GM20000 (cell line): Measurements from ENCODE around the gene CAPN15.

Experiments used
- DNase-seq: peaks from one replicate; pipeline ENCODE4 v3.0.0; 2012; ENCODE audit warnings: low spot score
- TF ChIP-seq, protein P1 (sequence below): IDR thresholded peaks from 2 replicates; pipeline ENCODE4 v1.5.1; 2012; ENCODE audit warnings: mild to moderate bottlenecking, control low read depth; ENCODE audit errors: extremely low read depth, missing control alignments

The CAPN15 gene

DNA sequence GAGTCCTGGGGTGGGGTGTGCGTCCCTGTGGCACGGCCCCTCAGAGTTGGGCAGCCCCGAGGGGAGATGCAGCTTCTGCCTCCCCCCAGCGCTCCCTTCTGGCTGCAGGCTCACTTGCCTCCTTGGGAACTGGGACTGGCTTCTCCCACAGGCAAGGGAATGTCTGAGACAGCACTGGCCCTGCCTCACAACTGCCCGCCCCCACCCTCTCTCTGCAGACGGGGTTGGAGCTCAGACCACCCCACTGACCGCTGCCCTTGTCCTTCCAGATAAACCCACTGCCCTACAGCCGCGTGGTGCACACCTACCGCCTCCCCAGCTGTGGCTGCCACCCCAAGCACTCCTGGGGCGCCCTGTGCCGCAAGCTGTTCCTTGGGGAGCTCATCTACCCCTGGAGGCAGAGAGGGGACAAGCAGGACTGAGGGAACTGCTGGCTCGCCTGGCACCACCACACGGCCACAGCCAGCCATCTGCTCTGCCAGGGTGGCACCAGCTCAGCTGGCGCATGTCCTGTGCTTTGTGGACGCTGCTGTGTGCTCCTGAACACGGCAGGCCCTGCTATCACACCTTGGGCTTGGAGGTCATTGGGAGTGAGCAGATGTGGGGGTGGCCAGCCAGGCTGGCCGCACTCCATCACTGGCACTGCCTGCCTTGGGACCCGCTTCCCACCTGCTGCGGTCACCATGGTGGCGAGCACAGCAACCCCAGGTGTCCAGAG is 55.3 kb downstream of the CAPN15 start:
- TF ChIP-seq, protein P1, sequence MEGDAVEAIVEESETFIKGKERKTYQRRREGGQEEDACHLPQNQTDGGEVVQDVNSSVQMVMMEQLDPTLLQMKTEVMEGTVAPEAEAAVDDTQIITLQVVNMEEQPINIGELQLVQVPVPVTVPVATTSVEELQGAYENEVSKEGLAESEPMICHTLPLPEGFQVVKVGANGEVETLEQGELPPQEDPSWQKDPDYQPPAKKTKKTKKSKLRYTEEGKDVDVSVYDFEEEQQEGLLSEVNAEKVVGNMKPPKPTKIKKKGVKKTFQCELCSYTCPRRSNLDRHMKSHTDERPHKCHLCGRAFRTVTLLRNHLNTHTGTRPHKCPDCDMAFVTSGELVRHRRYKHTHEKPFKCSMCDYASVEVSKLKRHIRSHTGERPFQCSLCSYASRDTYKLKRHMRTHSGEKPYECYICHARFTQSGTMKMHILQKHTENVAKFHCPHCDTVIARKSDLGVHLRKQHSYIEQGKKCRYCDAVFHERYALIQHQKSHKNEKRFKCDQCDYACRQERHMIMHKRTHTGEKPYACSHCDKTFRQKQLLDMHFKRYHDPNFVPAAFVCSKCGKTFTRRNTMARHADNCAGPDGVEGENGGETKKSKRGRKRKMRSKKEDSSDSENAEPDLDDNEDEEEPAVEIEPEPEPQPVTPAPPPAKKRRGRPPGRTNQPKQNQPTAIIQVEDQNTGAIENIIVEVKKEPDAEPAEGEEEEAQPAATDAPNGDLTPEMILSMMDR: no peak
- DNase-seq: no peak

DNA sequence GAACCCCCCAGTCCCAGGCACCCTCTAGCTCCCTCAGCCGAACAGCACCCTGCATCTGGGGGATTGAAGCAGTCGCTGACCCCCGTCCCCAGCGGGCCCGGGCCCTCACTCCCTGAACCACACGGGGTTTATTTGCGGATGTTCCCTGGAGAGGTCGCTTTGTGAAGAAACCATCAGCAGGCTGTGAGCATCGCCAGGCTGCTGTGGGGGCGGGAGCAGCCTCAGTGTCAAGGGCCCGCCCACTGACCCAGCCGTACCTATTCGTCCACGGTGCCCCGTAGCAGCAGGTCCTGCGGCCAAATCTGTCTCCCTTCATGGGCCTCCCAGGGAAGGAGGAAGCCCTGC is 55.9 kb downstream of the CAPN15 start:
- no peak for DNase-seq

DNA sequence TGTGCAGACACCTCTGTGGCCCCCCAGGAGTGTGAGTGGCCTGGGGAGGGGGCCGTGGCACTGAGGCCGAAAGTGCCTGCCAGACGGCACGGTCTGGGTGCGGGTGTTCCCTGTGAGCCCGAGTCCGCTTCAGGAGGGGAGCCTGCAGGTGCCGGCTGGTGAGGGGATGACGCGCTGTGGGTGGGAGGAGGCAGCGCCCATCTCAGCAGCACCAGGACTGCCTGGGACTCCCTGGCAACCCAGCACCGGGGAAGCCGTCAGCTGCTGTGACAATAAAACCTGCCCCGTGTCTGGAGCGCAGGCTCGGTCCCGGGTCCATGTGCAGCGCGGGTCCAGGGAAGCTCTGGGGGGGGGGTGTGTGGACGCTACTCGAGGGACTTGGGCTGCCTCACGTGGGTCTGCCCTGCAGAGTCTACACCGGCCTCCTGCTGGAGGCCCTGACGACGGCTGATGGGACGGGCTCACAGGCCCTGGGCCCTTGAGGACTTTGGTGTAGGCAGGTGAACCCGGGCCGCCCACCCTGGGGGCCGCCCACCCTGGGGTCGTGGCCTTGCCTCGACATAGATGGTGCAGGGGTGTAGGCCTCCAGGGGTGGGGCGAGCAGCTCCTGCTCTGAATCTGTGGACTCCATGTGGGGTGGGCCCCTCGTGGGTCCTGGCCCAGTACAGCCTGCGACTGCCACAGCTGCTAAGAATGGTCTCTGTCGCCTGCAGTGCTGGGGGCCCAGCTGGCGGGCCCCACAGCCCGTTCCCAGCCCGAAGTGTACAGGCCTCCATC is 56.5 kb downstream of the CAPN15 start:
- TF ChIP-seq, protein P1: no peak
- DNase-seq: no peak

More for the DNA sequence above, 55.9 kb downstream of the CAPN15 start:
- TF ChIP-seq, protein P1: no peak

DNA sequence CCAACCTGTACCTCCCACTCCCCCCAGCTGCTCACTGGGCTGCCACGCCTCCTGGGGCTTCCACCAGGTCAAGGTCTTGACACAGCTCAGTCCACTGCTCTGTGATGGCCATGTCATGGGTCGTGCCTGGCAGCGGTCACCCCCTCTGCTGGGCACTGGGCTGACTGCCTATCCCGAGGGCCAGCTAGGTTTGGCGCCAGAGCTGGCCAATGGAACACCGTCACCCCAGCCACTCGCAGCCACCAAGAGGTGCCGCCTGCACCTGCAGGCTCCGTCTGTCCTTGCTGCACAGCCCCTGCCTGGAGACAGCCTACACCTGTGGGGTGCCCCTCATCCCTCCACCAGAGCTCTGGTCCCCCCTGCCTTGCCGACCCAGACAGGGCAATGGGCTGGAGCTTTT is 57.8 kb downstream of the CAPN15 start:
- TF ChIP-seq, protein P1: no peak

DNA sequence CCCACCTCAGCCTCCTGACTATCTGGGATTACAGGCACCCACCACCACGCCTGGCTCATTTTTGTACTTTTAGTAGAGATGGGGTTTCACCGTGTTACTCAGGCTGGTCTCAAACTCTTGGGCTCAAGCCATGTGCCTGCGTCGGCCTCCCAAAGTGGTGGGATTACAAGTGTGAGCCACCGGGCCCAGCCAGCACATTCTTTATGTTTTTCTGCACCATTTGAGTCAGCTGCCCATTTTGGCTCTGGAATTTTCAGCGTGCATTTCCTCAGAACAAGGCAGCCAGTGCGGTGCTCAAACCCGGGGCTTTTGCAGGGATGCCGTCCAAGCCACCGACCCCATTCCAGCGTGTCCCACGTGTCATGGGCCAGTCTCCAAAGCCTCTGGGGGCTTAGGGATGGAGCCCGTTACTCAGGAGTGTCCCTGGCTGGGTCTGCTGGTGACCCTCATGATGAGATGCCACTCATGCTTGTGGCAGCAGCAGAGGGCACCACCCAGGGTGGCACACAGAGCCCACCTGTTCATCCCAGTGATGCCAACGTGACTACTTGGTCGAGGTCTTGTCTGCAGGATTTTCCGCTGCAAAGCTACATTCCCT is 58.6 kb downstream of the CAPN15 start:
- TF ChIP-seq, protein P1: no peak
- DNase-seq: no peak

More for the DNA sequence above, 57.8 kb downstream of the CAPN15 start:
- DNase-seq: no peak

DNA sequence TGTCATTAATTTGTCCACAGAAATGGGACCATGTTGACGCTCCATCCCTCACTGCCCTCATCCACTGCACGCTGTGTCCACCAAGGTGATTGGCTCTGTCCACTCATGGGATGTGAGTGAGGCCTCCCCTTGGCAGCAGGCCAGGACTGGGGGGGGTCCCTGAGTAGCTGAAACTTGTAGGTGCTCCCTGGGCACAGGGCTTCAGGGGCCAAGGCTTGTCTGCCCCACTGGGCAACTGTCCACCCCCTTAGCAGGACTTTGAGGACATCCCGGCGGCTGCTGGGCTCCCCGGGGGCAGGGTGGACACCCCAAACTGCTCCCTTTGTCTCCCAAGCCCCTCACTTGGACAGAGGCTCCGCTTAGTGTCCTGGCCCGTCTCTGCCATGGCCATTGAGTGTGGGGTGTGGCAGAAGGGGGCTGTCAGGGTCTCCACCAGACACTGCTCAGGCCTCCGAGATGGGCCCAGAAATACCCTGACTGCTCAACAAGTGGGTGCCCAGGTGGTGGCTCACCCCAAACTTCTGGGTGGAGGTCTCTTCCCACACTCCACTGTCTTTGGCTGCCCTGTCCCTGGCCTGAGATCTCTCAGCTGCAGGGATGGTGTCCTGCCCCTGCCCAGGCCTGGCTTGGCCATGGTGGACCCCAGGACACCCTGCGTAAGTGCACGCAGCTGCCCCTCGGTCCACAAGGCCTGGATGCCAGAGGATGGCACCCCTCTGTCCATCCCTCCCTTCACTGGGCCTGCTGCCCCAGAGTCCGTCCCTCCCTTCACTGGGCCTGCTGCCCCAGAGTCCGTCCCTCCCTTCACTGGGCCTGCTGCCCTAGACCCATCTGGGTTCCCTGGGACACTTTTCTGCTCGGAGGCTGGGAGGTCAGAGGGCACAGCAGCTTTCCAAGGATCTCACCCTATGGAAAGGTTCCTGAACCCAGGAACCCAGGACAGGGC is 59.4 kb downstream of the CAPN15 start:
- DNase-seq: no peak
- TF ChIP-seq, protein P1: no peak
